Measurements from ENCODE around the gene TMEM131L.
A peak's percentile ranks its signal among the peaks of the same experiment; 100 is the strongest.
"Not testable (repeated sequence)": the region's sequence is repeated elsewhere in the genome, so short reads cannot be mapped to it uniquely, and the experiment has no call there.

Gene TMEM131L

GRCh38 chr4:153506341-153507309, 40.5 kb downstream of the TMEM131L start:
- no peak for DNase-seq

- DNase-seq = no peak
These were observed 41.3 kb downstream of the TMEM131L start for GRCh38 chr4:153507310-153508073.

- not testable (repeated sequence) for DNase-seq
These were observed 43.1 kb downstream of the TMEM131L start for GRCh38 chr4:153509212-153509611.

GRCh38 chr4:153509724-153510123, 43.6 kb downstream of the TMEM131L start:
- no peak for DNase-seq

- DNase-seq = no peak
These were observed 44.3 kb downstream of the TMEM131L start for GRCh38 chr4:153510252-153511001.

- DNase-seq = no peak
These were observed 44.9 kb downstream of the TMEM131L start for GRCh38 chr4:153511104-153511503.

- DNase-seq = no peak
These were observed 46.1 kb downstream of the TMEM131L start for GRCh38 chr4:153512162-153512852.

- DNase-seq = no peak
These were observed 46.9 kb downstream of the TMEM131L start for GRCh38 chr4:153512952-153513500.

- DNase-seq = no peak
These were observed 47.4 kb downstream of the TMEM131L start for GRCh38 chr4:153513596-153513995.

GRCh38 chr4:153514001-153514526, 47.9 kb downstream of the TMEM131L start:
- no peak for DNase-seq

- no peak for DNase-seq
These were observed 48.7 kb downstream of the TMEM131L start for GRCh38 chr4:153514688-153515426.

- DNase-seq = no peak
These were observed 51.0 kb downstream of the TMEM131L start for GRCh38 chr4:153517159-153517558.

- no peak for DNase-seq
These were observed 51.8 kb downstream of the TMEM131L start for GRCh38 chr4:153518001-153518400.

- DNase-seq = peak in 2 of 5 experiments; percentile 20 to 61
These were observed 52.7 kb downstream of the TMEM131L start for GRCh38 chr4:153518637-153519389.

- DNase-seq = no peak
These were observed 53.5 kb downstream of the TMEM131L start for GRCh38 chr4:153519687-153520086.

GRCh38 chr4:153520227-153520626, 54.1 kb downstream of the TMEM131L start:
- DNase-seq = no peak

- no peak for DNase-seq
These were observed 54.7 kb downstream of the TMEM131L start for GRCh38 chr4:153520801-153521329.

- peak in 2 of 5 experiments; percentile 17 to 32 for DNase-seq
These were observed 55.3 kb downstream of the TMEM131L start for GRCh38 chr4:153521478-153521877.

- peak in 4 of 5 experiments; percentile 9 to 83 (median 65) for DNase-seq
These were observed 56.0 kb downstream of the TMEM131L start for GRCh38 chr4:153521999-153522801.
